BLaER1 treated with 17β-estradiol and CSF1 and Interleukin-3, amounts not matched to agents 10 nM and 100 nM (cell line): Measurements from ENCODE around the gene ACVR1B.
"Not testable (repeated sequence)": the region's sequence is repeated elsewhere in the genome, so short reads cannot be mapped to it uniquely, and the experiment has no call there.

ENCODE experiments used
- H3K27ac ChIP-seq, 11 experiments: shearing (Covaris generic); formaldehyde crosslinking; 2 replicates each; pipeline ENCODE4 v1.8.1; 2022
- H3K27me3 ChIP-seq, 11 experiments: shearing (Covaris generic); formaldehyde crosslinking; 2 replicates each; pipeline ENCODE4 v1.8.1; 2022
- H3K36me3 ChIP-seq, 11 experiments: shearing (Covaris generic); formaldehyde crosslinking; 2 replicates each; pipeline ENCODE4 v1.8.1; 2022
- H3K4me1 ChIP-seq, 10 experiments: shearing (Covaris generic); formaldehyde crosslinking; 2 replicates each; pipeline ENCODE4 v1.8.1; 2022
- H3K4me2 ChIP-seq, 11 experiments: shearing (Covaris generic); formaldehyde crosslinking; 2 replicates each; pipeline ENCODE4 v1.8.1; 2022
- H3K4me3 ChIP-seq, 10 experiments: shearing (Covaris generic); formaldehyde crosslinking; 2 replicates each; pipeline ENCODE4 v1.8.1; 2022
- H3K9ac ChIP-seq, 11 experiments: shearing (Covaris generic); formaldehyde crosslinking; 2 replicates each; pipeline ENCODE4 v1.8.1; 2022
- H3K9me3 ChIP-seq, 11 experiments: shearing (Covaris generic); formaldehyde crosslinking; replicated peaks in 1 of 11; 2 replicates each; pipeline ENCODE4 v1.8.1; 2022
- H4K20me1 ChIP-seq, 11 experiments: shearing (Covaris generic); formaldehyde crosslinking; 2 replicates each; pipeline ENCODE4 v1.8.1; 2022
- Cebpa-rat ChIP-seq, 11 experiments: shearing (Covaris generic); IDR thresholded peaks; 2 replicates each; pipeline ENCODE4 v1.8.1; 2022

Gene ACVR1B

DNA sequence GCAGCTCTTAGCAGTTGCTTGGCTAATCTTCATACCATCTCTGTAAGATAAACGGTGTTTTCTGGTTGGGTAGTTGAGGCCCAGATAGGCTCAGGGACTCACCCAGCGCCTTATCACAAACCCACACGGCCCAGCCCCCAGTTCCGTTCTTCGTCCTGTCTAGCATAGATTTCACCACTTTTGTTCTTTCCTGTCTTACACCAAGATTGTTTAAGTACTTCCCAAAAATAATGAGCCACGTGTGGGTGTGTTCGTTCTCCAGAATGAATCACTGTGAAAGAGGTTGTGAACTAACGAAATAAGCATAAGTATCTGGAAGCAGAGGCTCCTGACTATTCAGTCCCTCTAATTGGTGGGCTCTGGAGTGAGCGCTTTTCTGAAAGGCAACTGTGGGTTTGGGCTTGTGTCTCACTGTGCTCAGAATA lies 21.4 kb downstream of the ACVR1B start:
- H3K27ac ChIP-seq: peak overlapping the region; percentile 73 to 99 (median 97)
- H3K9ac ChIP-seq: peak overlapping the region; percentile 70 to 89 (median 84)
- peak overlapping the region; percentile 87 to 98 (median 95) for H3K4me2 ChIP-seq

DNA sequence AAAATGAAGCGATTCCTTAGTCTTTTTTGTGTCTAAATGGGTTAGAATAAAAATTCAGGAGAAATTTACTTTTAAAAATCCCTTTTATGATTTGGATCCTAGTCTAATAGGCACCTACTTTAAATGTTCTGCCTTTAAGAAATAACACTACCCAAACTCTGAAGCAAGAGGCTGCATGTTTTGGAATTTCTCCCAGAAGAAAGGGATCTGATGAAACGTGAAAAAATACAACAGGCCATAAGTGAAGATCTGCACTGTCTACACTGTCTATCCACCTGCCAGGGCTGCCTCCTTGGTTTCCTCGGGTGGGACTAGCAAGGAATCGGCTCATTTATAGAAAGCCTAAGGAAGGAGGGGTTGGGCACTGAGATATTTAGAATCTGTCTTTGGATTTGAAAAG lies 22.1 kb downstream of the ACVR1B start:
- Histone ChIP-seq H3K36me3 (peaks cover 31 to 57% (median 51%) of the 10 kb centered on the region in 11 experiments), H3K4me1 (peaks cover 88 to 98% (median 97%) of the 10 kb centered on the region in 10 experiments), H4K20me1 (peaks cover 0 to 16% (median 0%) of the 10 kb centered on the region in 11 experiments; a peak in 3 of 22 replicates), H3K9ac (peak overlapping the region; percentile 70 to 89 (median 84)), H3K27ac (peak overlapping the region; percentile 33 to 99 (median 97)), H3K9me3 (no peaks in the 10 kb centered on the region), H3K4me3 (peak overlapping the region in 9 of 10 experiments; percentile 29 to 56 (median 43); a peak in 15 of 20 replicates), H3K4me2 (peak overlapping the region; percentile 87 to 98 (median 95)), H3K27me3 (no peaks in the 10 kb centered on the region)
- TF ChIP-seq Cebpa-rat (IDR thresholded peaks at IDR 0.05): no peak

More for the DNA sequence above, 21.4 kb downstream of the ACVR1B start:
- peak in 8 of 11 experiments; percentile 62 to 89 (median 76); a peak in 16 of 22 replicates for TF ChIP-seq Cebpa-rat (IDR thresholded peaks at IDR 0.05)
- Histone ChIP-seq H3K36me3 (peaks cover 25 to 55% (median 47%) of the 10 kb centered on the region in 11 experiments), H3K4me1 (peaks cover 83 to 98% (median 94%) of the 10 kb centered on the region in 10 experiments), H3K4me3 (peak overlapping the region in 9 of 10 experiments; percentile 23 to 56 (median 38); a peak in 15 of 20 replicates), H3K27me3 (no peaks in the 10 kb centered on the region), H4K20me1 (peaks cover 0 to 22% (median 0%) of the 10 kb centered on the region in 11 experiments; a peak in 4 of 22 replicates), H3K9me3 (no peaks in the 10 kb centered on the region)

GRCh38 chr12:51974646-51975045 lies 23.1 kb downstream of the ACVR1B start:
- peaks cover 87 to 98% (median 96%) of the 10 kb centered on the region in 10 experiments for H3K4me1 ChIP-seq

GRCh38 chr12:51975196-51975595 lies 23.7 kb downstream of the ACVR1B start:
- no peak for TF ChIP-seq Cebpa-rat (IDR thresholded peaks at IDR 0.05)
- H3K4me1 ChIP-seq: peaks cover 87 to 98% (median 96%) of the 10 kb centered on the region in 10 experiments
- no peaks in the 10 kb centered on the region for H3K27me3 ChIP-seq
- H3K36me3 ChIP-seq: peaks cover 42 to 55% (median 48%) of the 10 kb centered on the region in 11 experiments
- H3K4me2 ChIP-seq: peak overlapping the region; percentile 87 to 98 (median 95)
- H3K9ac ChIP-seq: peak overlapping the region in 10 of 11 experiments; percentile 81 to 89 (median 85); a peak in 20 of 22 replicates
- H3K27ac ChIP-seq: peak overlapping the region in 10 of 11 experiments; percentile 93 to 99 (median 97); a peak in 20 of 22 replicates
- peak overlapping the region in 8 of 10 experiments; percentile 28 to 56 (median 47); a peak in 15 of 20 replicates for H3K4me3 ChIP-seq
- H3K9me3 ChIP-seq: no peaks in the 10 kb centered on the region
- H4K20me1 ChIP-seq: peaks cover 0 to 13% (median 0%) of the 10 kb centered on the region in 11 experiments; a peak in 3 of 22 replicates

More at GRCh38 chr12:51974646-51975045, 23.1 kb downstream of the ACVR1B start:
- no peaks in the 10 kb centered on the region for H3K9me3 ChIP-seq
- H3K36me3 ChIP-seq: peaks cover 39 to 56% (median 51%) of the 10 kb centered on the region in 11 experiments
- peak overlapping the region; percentile 70 to 89 (median 84); a peak in 19 of 22 replicates for H3K9ac ChIP-seq
- H4K20me1 ChIP-seq: peaks cover 0 to 13% (median 0%) of the 10 kb centered on the region in 11 experiments; a peak in 3 of 22 replicates
- H3K27ac ChIP-seq: peak overlapping the region in 10 of 11 experiments; percentile 93 to 99 (median 97); a peak in 20 of 22 replicates
- H3K4me2 ChIP-seq: peak overlapping the region; percentile 87 to 98 (median 95)
- peak overlapping the region in 8 of 10 experiments; percentile 28 to 56 (median 47); a peak in 14 of 20 replicates for H3K4me3 ChIP-seq
- no peaks in the 10 kb centered on the region for H3K27me3 ChIP-seq
- TF ChIP-seq Cebpa-rat (IDR thresholded peaks at IDR 0.05): no peak

GRCh38 chr12:51976376-51977160 lies 25.1 kb downstream of the ACVR1B start:
- peaks cover 0 to 13% (median 0%) of the 10 kb centered on the region in 11 experiments; a peak in 4 of 22 replicates for H4K20me1 ChIP-seq
- no peaks in the 10 kb centered on the region for H3K27me3 ChIP-seq
- peak overlapping the region in 8 of 10 experiments; percentile 28 to 56 (median 47); a peak in 14 of 20 replicates for H3K4me3 ChIP-seq
- H3K9ac ChIP-seq: peak overlapping the region; percentile 11 to 89 (median 84); a peak in 21 of 22 replicates
- peak overlapping the region; percentile 39 to 99 (median 97); a peak in 21 of 22 replicates for H3K27ac ChIP-seq
- TF ChIP-seq Cebpa-rat (IDR thresholded peaks at IDR 0.05): no peak
- peaks cover 82 to 97% (median 92%) of the 10 kb centered on the region in 10 experiments for H3K4me1 ChIP-seq
- H3K36me3 ChIP-seq: peaks cover 52 to 66% (median 60%) of the 10 kb centered on the region in 11 experiments
- no peaks in the 10 kb centered on the region for H3K9me3 ChIP-seq
- peak overlapping the region; percentile 87 to 98 (median 95) for H3K4me2 ChIP-seq

GRCh38 chr12:51977320-51977753 lies 25.8 kb downstream of the ACVR1B start:
- Histone ChIP-seq H3K4me3 (peak overlapping the region in 4 of 10 experiments; percentile 6 to 56 (median 34); a peak in 7 of 20 replicates), H3K36me3 (peaks cover 60 to 74% (median 67%) of the 10 kb centered on the region in 11 experiments), H3K27ac (peak overlapping the region; percentile 39 to 99 (median 97); a peak in 21 of 22 replicates), H3K4me1 (peaks cover 74 to 89% (median 84%) of the 10 kb centered on the region in 10 experiments), H3K9me3 (no peaks in the 10 kb centered on the region), H3K4me2 (peak overlapping the region; percentile 87 to 98 (median 95); a peak in 21 of 22 replicates), H4K20me1 (peaks cover 0 to 14% (median 0%) of the 10 kb centered on the region in 11 experiments; a peak in 5 of 22 replicates), H3K9ac (peak overlapping the region in 10 of 11 experiments; percentile 81 to 89 (median 85); a peak in 12 of 22 replicates), H3K27me3 (no peaks in the 10 kb centered on the region)
- TF ChIP-seq Cebpa-rat (IDR thresholded peaks at IDR 0.05): peak in 7 of 11 experiments; percentile 28 to 76 (median 47); a peak in 6 of 22 replicates

DNA sequence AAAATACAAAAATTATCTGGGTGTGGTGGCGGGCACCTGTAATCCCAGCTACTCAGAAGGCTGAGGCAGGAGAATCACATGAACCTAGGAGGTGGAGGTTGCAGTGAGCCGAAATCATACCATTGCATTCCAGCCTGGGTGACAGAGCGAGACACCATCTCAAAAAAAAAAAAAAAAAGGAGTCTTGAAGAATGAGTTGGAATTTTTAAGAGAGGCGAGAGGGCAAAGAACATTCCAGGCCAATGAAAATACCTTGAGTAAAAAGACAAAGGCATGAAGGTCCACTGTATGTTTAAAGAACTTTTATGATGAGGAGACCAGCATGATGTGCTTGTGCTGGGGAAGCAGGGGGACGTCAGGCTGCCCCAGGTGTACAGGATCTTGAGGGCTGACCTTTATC lies 27.8 kb downstream of the ACVR1B start:
- H3K4me2 ChIP-seq: peak overlapping the region in 10 of 11 experiments; percentile 5 to 98 (median 63); a peak in 14 of 22 replicates
- peak overlapping the region in 5 of 11 experiments; percentile 1 to 46 (median 21); a peak in 5 of 22 replicates for H3K9ac ChIP-seq
- peak overlapping the region in 10 of 11 experiments; percentile 1 to 97 (median 56); a peak in 15 of 22 replicates for H3K27ac ChIP-seq
- not testable (repeated sequence) for H3K4me3 ChIP-seq, H3K9me3 ChIP-seq, H3K27me3 ChIP-seq
- H3K4me1 ChIP-seq: peaks cover 54 to 72% (median 67%) of the 10 kb centered on the region in 10 experiments
- peaks cover 80 to 90% (median 87%) of the 10 kb centered on the region in 11 experiments for H3K36me3 ChIP-seq
- H4K20me1 ChIP-seq: peaks cover 0 to 34% (median 0%) of the 10 kb centered on the region in 11 experiments; a peak in 6 of 22 replicates
